Neural cell (in vitro differentiated cells): ENCODE results near the gene ADAM10.

Experiments
- EZH2 ChIP-seq: fragments of 200-600, 300-800 bp; shearing (Covaris generic), sonication (generic); IDR thresholded peaks from 2 replicates; pipeline ENCODE4 v1.6.1; 2014; ENCODE audit warnings: antibody characterized with exemption, low read length, borderline replicate concordance, mild to moderate bottlenecking; ENCODE audit not compliant: insufficient read depth, poor library complexity, severe bottlenecking
- MXI1 ChIP-seq: fragments of 450-650 bp; conservative IDR thresholded peaks from 2 replicates; pipeline ENCODE4 v1.6.1; 2014; ENCODE audit warnings: antibody characterized with exemption, mild to moderate bottlenecking; ENCODE audit not compliant: poor library complexity, severe bottlenecking
- POLR2AphosphoS5 ChIP-seq: IDR thresholded peaks from 2 replicates; pipeline ENCODE4 v1.6.1; 2012
- RAD21 ChIP-seq: fragments of 450-650 bp; conservative IDR thresholded peaks from 2 replicates; pipeline ENCODE4 v1.6.1; 2014; ENCODE audit warnings: antibody characterized with exemption, mild to moderate bottlenecking, moderate library complexity
- TAF1 ChIP-seq: IDR thresholded peaks from 2 replicates; pipeline ENCODE4 v1.6.1; 2012; ENCODE audit warnings: low read depth
- TF ChIP-seq, protein P1 (sequence below): fragments of 450-650 bp; IDR thresholded peaks from 2 replicates; pipeline ENCODE4 v1.5.1; 2014; ENCODE audit warnings: antibody characterized with exemption, mild to moderate bottlenecking, moderate library complexity; ENCODE audit not compliant: poor library complexity, severe bottlenecking
- TF ChIP-seq, protein P2 (sequence below): IDR thresholded peaks from 2 replicates; pipeline ENCODE4 v1.6.1; 2012; ENCODE audit warnings: borderline replicate concordance

- TF ChIP-seq, protein P1, sequence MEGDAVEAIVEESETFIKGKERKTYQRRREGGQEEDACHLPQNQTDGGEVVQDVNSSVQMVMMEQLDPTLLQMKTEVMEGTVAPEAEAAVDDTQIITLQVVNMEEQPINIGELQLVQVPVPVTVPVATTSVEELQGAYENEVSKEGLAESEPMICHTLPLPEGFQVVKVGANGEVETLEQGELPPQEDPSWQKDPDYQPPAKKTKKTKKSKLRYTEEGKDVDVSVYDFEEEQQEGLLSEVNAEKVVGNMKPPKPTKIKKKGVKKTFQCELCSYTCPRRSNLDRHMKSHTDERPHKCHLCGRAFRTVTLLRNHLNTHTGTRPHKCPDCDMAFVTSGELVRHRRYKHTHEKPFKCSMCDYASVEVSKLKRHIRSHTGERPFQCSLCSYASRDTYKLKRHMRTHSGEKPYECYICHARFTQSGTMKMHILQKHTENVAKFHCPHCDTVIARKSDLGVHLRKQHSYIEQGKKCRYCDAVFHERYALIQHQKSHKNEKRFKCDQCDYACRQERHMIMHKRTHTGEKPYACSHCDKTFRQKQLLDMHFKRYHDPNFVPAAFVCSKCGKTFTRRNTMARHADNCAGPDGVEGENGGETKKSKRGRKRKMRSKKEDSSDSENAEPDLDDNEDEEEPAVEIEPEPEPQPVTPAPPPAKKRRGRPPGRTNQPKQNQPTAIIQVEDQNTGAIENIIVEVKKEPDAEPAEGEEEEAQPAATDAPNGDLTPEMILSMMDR = no peak
- TF ChIP-seq MXI1 = no peak
- no peak for TF ChIP-seq POLR2AphosphoS5
- TF ChIP-seq, protein P2, sequence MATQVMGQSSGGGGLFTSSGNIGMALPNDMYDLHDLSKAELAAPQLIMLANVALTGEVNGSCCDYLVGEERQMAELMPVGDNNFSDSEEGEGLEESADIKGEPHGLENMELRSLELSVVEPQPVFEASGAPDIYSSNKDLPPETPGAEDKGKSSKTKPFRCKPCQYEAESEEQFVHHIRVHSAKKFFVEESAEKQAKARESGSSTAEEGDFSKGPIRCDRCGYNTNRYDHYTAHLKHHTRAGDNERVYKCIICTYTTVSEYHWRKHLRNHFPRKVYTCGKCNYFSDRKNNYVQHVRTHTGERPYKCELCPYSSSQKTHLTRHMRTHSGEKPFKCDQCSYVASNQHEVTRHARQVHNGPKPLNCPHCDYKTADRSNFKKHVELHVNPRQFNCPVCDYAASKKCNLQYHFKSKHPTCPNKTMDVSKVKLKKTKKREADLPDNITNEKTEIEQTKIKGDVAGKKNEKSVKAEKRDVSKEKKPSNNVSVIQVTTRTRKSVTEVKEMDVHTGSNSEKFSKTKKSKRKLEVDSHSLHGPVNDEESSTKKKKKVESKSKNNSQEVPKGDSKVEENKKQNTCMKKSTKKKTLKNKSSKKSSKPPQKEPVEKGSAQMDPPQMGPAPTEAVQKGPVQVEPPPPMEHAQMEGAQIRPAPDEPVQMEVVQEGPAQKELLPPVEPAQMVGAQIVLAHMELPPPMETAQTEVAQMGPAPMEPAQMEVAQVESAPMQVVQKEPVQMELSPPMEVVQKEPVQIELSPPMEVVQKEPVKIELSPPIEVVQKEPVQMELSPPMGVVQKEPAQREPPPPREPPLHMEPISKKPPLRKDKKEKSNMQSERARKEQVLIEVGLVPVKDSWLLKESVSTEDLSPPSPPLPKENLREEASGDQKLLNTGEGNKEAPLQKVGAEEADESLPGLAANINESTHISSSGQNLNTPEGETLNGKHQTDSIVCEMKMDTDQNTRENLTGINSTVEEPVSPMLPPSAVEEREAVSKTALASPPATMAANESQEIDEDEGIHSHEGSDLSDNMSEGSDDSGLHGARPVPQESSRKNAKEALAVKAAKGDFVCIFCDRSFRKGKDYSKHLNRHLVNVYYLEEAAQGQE = no peak
- no peak for TF ChIP-seq TAF1
- TF ChIP-seq EZH2 = no peak
- TF ChIP-seq RAD21 = no peak
Observed at GRCh38 chr15:58696738-58697137, 52.8 kb downstream of the ADAM10 start.
